ENCODE results near the gene ZNF892. TPM values are rescaled to one million over a fixed set of nuclear protein-coding genes. Genes with fewer than 3 reads are reported as not detected.
"Not testable (repeated sequence)": the region's sequence is repeated elsewhere in the genome, so short reads cannot be mapped to it uniquely, and the experiment has no call there.

ZNF892 gene
- total RNA-seq, 1 donor from 2014 or later = 21.1 TPM

- Mint-ChIP-seq H3K9me3 (ENCODE audit: unreplicated experiment) (peaks cover 3% of the 10 kb centered on the region), H3K4me1 (ENCODE audit: low read depth, unreplicated experiment) (peaks cover 2% of the 10 kb centered on the region), H3K27me3 (ENCODE audit: unreplicated experiment) (peaks cover 6% of the 10 kb centered on the region), H3K27ac (ENCODE audit: unreplicated experiment) (no peak overlapping the region), H3K36me3 (ENCODE audit: unreplicated experiment) (peaks cover 32% of the 10 kb centered on the region), H3K4me3 (ENCODE audit: unreplicated experiment) (no peak overlapping the region)
- no peak for DNase-seq
- TF ChIP-seq CTCF (IDR thresholded peaks at IDR 0.05; ENCODE audit: partially characterized antibody, unreplicated experiment) = no peak
Measured at GRCh38 chr2:95179451-95179850, 27.9 kb upstream of the ZNF892 start.

- no peak for DNase-seq
Measured at GRCh38 chr2:95181774-95182173, 25.5 kb upstream of the ZNF892 start.

GRCh38 chr2:95185197-95185596 lies 22.1 kb upstream of the ZNF892 start:
- peaks cover 5% of the 10 kb centered on the region for H3K27me3 Mint-ChIP-seq (ENCODE audit: unreplicated experiment)
- no peak overlapping the region for H3K4me3 Mint-ChIP-seq (ENCODE audit: unreplicated experiment)
- H3K9me3 Mint-ChIP-seq (ENCODE audit: unreplicated experiment) = no peaks in the 10 kb centered on the region
- no peak for TF ChIP-seq CTCF (IDR thresholded peaks at IDR 0.05; ENCODE audit: partially characterized antibody, unreplicated experiment)
- DNase-seq = no peak
- peaks cover 20% of the 10 kb centered on the region for H3K36me3 Mint-ChIP-seq (ENCODE audit: unreplicated experiment)
- H3K27ac Mint-ChIP-seq (ENCODE audit: unreplicated experiment) = no peak overlapping the region
- no peaks in the 10 kb centered on the region for H3K4me1 Mint-ChIP-seq (ENCODE audit: low read depth, unreplicated experiment)

More at GRCh38 chr2:95181774-95182173, 25.5 kb upstream of the ZNF892 start:
- TF ChIP-seq CTCF (IDR thresholded peaks at IDR 0.05; ENCODE audit: partially characterized antibody, unreplicated experiment) = no peak
- Mint-ChIP-seq H3K36me3 (ENCODE audit: unreplicated experiment) (peaks cover 32% of the 10 kb centered on the region), H3K9me3 (ENCODE audit: unreplicated experiment) (peaks cover 3% of the 10 kb centered on the region), H3K4me1 (ENCODE audit: low read depth, unreplicated experiment) (peaks cover 2% of the 10 kb centered on the region), H3K27ac (ENCODE audit: unreplicated experiment) (no peak overlapping the region), H3K27me3 (ENCODE audit: unreplicated experiment) (peaks cover 6% of the 10 kb centered on the region), H3K4me3 (ENCODE audit: unreplicated experiment) (no peak overlapping the region)

- TF ChIP-seq CTCF (IDR thresholded peaks at IDR 0.05; ENCODE audit: partially characterized antibody, unreplicated experiment) = no peak
- DNase-seq = no peak
- peaks cover 15% of the 10 kb centered on the region for H3K36me3 Mint-ChIP-seq (ENCODE audit: unreplicated experiment)
- no peak overlapping the region for H3K27ac Mint-ChIP-seq (ENCODE audit: unreplicated experiment)
- no peaks in the 10 kb centered on the region for H3K4me1 Mint-ChIP-seq (ENCODE audit: low read depth, unreplicated experiment)
- H3K27me3 Mint-ChIP-seq (ENCODE audit: unreplicated experiment) = peaks cover 8% of the 10 kb centered on the region
- no peaks in the 10 kb centered on the region for H3K9me3 Mint-ChIP-seq (ENCODE audit: unreplicated experiment)
- no peak overlapping the region for H3K4me3 Mint-ChIP-seq (ENCODE audit: unreplicated experiment)
Measured at GRCh38 chr2:95185973-95186372, 21.3 kb upstream of the ZNF892 start.

GRCh38 chr2:95192956-95193355 lies 14.4 kb upstream of the ZNF892 start:
- H3K36me3 Mint-ChIP-seq (ENCODE audit: unreplicated experiment); H3K4me1 Mint-ChIP-seq (ENCODE audit: low read depth, unreplicated experiment); H3K9me3 Mint-ChIP-seq (ENCODE audit: unreplicated experiment); H3K27me3 Mint-ChIP-seq (ENCODE audit: unreplicated experiment); H3K27ac Mint-ChIP-seq (ENCODE audit: unreplicated experiment); H3K4me3 Mint-ChIP-seq (ENCODE audit: unreplicated experiment): not testable (repeated sequence)
- TF ChIP-seq CTCF (IDR thresholded peaks at IDR 0.05; ENCODE audit: partially characterized antibody, unreplicated experiment) = peak; percentile 57
- DNase-seq = peak; percentile 85

All from glutamatergic neuron (in vitro differentiated cells).